ENCODE measurements around the gene KDM4B.

DNA sequence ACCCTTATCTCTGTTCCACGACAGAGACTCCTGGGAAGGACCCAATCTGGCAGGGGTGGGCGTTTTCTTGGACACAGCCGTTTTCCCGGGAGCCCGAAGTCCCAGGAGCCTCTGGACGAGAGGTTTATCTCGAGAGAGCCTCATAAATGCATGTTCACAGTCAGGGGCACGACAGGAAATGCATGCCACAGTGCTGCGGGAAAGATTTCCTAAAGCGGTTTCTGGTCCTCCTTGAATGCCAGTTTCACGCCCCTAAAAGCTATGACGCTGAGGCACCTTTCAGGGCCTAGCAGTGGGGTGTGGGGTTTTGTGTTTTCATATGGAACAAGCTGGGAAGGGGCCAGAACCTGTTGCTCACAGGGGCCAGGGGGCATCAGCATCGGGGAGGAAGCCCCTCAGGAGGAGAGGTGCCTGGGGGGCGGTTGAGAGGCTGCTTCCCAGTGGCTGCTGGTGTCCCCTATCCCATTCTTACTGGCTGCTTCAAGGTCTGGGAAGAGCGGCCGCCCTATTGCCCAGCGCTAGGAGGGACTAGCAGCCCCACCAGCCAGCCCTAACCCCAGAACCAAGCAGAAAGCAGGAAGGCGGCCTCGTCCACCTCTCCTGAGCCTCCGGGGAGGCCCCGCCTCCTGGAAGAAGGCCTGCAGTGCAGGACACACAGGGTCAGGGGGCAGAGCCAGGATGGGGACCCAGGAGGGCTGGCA is 157.0 kb downstream of the KDM4B start:
- TF ChIP-seq PATZ1 (CRISPR knock-in tag; IDR thresholded peaks at IDR 0.05; ENCODE audit: borderline replicate concordance) (no peak), ADNP (tag; IDR thresholded peaks at IDR 0.05) (no peak), STAG1 (CRISPR knock-in tag; IDR thresholded peaks at IDR 0.05; ENCODE audit: borderline replicate concordance) (no peak), SMARCE1 (IDR thresholded peaks at IDR 0.05) (no peak), POLR2A (conservative IDR thresholded peaks at IDR 0.05) (no peak)
